Cerebellar nuclear complex (tissue), 1 donor: ENCODE measurements around the gene LOC101059915.

Source experiments
- DNase-seq, 2 experiments: peaks; one replicate each; lab custom pipeline; 2025; lab: John Stamatoyannopoulos, UW

The LOC101059915 gene

GRCh38 chrX:71667328-71668247 lies at the start of gene LOC101059915:
Gene LOC101059915, plus strand, starts transcription at chrX:71667546.
- no peak for DNase-seq

DNA sequence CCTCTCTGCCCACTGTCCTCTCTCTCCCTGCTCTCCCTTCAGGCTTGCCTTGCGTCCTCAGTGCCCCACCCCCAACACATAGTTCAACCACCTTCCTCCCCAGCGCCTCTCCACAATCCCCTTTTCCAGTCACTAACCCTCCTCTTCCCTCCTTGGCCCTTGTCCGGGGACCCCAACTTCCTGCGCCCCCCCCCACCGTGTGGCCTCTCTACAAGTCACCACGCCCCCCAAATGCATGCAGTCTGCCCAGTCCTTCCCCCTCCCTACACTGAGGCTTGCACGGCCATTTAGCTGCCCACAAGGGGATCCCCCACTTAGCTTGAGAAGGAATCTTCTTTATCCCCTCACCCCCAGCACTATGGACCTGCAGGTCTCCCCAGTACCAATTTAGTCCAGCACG lies 49.6 kb upstream of the LOC101059915 start:
- DNase-seq, result no peak

DNA sequence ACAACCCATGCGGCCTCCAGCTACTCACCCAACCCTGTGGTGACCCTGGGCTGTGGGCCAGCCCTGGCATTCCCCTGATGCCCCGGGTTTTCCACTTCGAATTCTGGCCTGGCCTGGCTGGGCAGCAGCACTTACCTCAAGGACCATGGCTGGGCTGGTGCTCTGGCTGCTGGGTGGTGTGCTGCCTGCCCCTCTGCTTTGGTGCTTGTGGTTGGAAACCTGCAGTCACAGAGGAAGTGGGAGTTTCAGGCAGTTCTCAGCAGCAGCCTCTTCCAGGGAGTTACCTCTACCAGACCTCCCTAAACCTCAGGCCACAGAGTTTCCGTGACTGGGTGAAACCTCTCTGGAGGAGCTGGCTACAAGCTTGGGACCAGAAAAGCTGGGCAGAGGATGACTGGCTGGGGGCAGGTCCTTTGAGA lies 49.0 kb upstream of the LOC101059915 start, which contains the start of gene CXCR3:
TSS of gene CXCR3 (minus strand) at position 209 of the 419 bp plus-strand sequence. CDS start at position 147, 62 bp downstream.
- DNase-seq, result no peak

GRCh38 chrX:71618787-71619186 lies 48.6 kb upstream of the LOC101059915 start:
- no peak for DNase-seq

GRCh38 chrX:71619193-71619592 lies 48.2 kb upstream of the LOC101059915 start:
- DNase-seq, result no peak

DNA sequence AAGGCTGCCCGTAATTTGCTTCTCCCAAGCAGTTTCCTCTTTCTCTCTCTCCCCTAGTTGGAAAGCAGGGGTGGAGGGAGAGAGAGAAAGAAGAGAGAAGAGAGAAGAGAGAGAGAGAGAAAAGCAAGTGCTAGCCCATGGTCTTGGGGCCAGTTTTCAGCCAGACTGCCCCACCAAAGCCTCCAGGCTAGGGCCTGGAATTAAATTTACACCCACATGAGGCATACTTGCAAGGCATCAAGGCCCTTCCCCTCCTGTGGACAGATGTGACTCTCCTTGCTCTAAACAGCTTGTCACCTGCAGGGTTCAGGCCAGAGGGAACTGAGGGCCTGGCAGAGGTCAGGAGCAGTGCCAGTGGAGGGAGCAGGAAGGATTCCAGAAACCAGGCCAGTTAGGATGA lies 47.4 kb upstream of the LOC101059915 start:
- no peak for DNase-seq

GRCh38 chrX:71621603-71622002 lies 45.7 kb upstream of the LOC101059915 start:
- DNase-seq, result no peak

DNA sequence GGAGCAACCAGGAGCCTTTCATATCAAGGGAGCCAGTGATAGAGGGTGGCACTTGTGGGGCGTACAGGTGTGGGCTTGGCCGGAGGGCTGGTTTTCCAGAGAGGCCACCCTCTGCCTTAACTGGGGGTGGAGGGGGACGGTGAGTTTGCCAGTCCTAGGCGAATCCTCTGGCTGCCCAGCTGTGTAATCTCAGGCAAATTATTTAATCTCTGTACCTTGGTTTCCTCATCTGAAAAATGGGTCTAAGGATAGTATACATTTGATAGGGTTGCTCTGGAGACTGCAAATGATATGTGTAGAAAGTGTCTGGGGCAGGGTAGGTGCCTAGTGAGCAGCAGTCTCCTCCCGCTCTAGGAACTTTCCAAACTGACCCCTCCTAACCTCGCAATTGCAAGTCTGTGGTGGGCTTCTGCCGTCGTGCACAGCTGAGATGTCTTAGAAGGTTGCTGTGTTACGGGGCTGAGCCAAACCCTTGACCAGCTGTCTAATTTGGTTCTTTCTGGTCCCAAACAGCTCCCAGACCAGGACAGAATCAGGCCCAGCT lies 45.2 kb upstream of the LOC101059915 start:
- DNase-seq, result no peak

- DNase-seq, result peak; percentile 27 to 54
Observed at GRCh38 chrX:71622576-71623450, 44.5 kb upstream of the LOC101059915 start.

GRCh38 chrX:71623714-71624113 lies 43.6 kb upstream of the LOC101059915 start:
- no peak for DNase-seq

- DNase-seq, result no peak
Observed at GRCh38 chrX:71625471-71625870, 41.9 kb upstream of the LOC101059915 start.

GRCh38 chrX:71626576-71626975 lies 40.8 kb upstream of the LOC101059915 start:
- no peak for DNase-seq

- no peak for DNase-seq
Observed at GRCh38 chrX:71627588-71628404, 39.5 kb upstream of the LOC101059915 start.

DNA sequence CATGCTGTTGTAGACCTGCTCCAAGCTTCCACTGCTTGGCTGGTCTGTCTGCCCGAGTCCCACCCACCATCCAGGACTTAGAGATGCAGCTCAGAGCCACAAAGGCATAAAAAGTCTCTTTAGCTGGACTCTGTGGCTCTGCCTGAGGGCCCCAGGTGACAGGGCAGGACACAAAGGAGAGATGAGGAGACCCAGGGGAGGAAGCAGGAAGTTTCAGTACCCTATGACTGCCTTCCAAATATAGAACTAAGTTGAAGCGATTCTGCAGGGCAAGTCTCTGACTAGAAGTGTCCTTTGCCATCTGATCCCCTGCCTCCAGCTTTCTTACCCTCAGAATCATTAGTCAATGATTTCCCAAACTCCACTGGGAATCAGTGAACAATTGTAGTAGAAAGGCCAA lies 37.9 kb upstream of the LOC101059915 start:
- no peak for DNase-seq

GRCh38 chrX:71632923-71633657 lies 34.3 kb upstream of the LOC101059915 start:
- no peak for DNase-seq

GRCh38 chrX:71634366-71634765 lies 33.0 kb upstream of the LOC101059915 start:
- no peak for DNase-seq

DNA sequence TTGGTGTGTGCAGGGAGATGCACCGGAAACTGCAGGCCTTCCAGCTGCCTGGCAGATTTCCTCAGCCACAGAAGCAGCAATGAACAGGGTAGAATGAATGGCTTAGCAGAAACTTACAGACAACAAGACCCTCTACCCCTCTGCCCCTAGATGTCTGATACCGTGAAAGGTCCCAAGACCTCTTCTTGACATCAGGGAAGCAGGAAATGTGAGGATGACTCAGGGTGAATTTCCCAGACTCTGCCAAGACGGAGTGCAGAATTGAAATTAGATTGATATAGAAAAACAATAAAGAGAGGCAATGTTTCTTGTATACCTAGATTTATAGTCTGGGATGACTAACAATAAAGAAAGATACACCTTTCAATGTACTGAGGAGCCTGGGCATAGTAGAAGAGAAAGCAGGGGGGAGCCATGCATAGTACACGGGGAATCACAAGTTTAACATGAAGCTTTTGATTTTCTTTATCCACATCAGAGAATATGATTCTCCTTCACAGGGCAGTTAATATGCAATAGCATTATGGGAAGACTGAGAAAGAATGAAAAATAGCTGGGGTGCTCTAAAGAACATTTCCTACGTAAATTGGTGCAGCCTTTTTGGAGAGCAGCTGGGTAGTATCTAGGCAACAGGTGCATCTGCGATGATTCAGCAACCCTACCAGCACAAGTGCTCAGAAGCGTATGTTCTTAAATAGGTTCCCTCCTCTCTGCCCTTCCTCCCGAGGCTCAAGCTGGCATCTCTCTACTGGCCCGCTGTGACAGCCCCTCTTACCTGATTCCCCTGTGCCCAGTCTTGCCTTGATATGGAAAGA lies 30.7 kb upstream of the LOC101059915 start:
- no peak for DNase-seq

DNA sequence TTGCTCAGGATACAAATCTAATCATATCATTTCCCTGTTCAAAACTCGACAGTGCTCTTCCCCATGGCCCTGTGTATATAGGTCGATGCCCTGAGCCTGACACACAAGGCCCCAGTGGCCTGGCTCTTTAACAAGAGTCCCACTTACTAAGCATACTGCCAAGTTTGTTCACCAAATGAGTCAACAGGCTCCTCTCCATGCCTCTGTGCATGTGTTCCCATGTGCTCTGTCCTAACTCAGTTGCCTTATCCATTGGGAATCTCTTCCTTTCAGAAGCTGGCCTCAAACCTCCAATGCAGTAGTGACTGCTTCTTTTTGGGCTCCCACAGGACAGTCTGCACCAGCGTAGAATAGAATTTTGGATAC lies 30.1 kb upstream of the LOC101059915 start:
- no peak for DNase-seq

GRCh38 chrX:71637848-71638247 lies 29.5 kb upstream of the LOC101059915 start:
- DNase-seq, result no peak

DNA sequence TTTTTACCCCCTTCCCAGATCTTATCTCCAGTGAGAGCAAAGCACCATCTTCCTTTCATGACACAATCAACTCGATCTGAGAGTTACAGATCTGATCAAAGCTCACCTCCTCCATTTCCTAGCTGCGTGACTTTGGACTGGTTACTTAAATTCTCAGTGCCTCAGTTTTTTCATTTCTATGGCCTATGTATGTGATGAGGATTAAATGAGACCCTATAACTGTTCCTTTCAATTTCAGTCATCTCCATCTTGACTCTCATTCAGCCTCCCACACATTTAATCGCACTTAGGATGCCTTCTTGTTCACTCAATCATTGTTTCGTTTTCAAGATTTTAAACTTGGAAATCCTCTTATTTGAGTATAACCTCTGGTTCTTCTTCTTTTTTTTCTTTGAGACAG lies 28.9 kb upstream of the LOC101059915 start:
- DNase-seq, result no peak
